ENCODE results near the gene TAF11L14.
"Not testable (repeated sequence)": the region's sequence is repeated elsewhere in the genome, so short reads cannot be mapped to it uniquely, and the experiment has no call there.

The TAF11L14 gene

DNA sequence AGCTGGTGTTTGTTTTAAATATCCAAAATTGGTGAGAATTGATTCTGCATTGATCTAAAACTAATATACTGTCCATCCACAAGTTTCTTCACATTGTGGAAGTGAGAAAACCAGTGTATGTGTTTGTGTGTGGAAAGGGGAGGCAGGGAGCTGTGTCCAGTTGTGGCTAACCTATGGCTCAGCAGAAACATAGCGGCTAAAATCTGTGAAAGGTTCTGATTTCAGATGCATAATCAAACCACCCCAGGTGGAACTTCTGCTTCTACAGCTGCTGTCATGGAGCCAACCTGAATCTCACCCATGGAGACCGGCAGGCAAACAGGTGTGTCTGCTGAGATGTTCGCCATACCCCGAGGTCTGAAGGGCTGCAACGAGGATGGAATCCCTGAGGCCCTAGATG, at the start of gene TAF11L14:
Gene TAF11L14 (plus strand): TSS at position 301 of the 400 bp plus-strand sequence.
- no peak for DNase-seq (ENCODE audit: low read depth)

DNA sequence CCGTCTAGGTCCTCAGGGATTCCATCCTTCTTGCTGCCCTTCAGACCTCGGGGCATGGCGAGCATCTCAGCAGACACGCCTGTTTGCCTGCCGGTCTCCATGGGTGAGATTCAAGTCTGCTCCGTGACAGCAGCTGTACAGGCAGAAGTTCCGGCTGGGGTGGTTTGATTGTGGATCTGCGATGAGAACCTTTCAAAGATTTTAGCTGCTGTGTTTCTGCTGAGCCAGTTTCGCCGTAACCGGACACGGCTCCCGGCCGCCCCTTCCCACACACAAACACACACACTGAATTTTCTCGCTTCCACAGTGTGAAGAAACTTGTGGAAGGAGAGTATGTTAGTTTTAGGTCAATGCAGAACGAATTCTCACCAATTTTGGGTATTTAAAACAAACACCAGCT, 48.6 kb upstream of the TAF11L14 start, which contains the start of gene TAF11L7:
Gene TAF11L7 (minus strand): TSS at position 101 of the 400 bp plus-strand sequence.
- DNase-seq (ENCODE audit: low read depth), result not testable (repeated sequence)

DNA sequence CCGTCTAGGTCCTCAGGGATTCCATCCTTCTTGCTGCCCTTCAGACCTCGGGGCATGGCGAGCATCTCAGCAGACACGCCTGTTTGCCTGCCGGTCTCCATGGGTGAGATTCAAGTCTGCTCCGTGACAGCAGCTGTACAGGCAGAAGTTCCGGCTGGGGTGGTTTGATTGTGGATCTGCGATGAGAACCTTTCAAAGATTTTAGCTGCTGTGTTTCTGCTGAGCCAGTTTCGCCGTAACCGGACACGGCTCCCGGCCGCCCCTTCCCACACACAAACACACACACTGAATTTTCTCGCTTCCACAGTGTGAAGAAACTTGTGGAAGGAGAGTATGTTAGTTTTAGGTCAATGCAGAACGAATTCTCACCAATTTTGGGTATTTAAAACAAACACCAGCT, 43.4 kb upstream of the TAF11L14 start, which contains the start of gene TAF11L8:
Gene TAF11L8 (minus strand): TSS at position 101 of the 400 bp plus-strand sequence.
- not testable (repeated sequence) for DNase-seq (ENCODE audit: low read depth)

DNA sequence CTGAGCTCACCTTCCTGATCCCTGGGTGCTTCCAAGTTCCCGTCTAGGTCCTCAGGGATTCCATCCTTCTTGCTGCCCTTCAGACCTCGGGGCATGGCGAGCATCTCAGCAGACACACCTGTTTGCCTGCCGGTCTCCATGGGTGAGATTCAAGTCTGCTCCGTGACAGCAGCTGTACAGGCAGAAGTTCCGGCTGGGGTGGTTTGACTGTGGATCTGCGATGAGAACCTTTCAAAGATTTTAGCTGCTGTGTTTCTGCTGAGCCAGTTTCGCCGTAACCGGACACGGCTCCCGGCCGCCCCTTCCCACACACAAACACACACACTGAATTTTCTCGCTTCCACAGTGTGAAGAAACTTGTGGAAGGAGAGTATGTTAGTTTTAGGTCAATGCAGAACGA, 40.0 kb upstream of the TAF11L14 start, which contains the start of gene TAF11L9:
Gene TAF11L9 (minus strand): TSS at position 140 of the 400 bp plus-strand sequence.
- DNase-seq (ENCODE audit: low read depth), result not testable (repeated sequence)

DNA sequence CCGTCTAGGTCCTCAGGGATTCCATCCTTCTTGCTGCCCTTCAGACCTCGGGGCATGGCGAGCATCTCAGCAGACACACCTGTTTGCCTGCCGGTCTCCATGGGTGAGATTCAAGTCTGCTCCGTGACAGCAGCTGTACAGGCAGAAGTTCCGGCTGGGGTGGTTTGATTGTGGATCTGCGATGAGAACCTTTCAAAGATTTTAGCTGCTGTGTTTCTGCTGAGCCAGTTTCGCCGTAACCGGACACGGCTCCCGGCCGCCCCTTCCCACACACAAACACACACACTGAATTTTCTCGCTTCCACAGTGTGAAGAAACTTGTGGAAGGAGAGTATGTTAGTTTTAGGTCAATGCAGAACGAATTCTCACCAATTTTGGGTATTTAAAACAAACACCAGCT, 36.5 kb upstream of the TAF11L14 start, which contains the start of gene TAF11L10:
Gene TAF11L10 (minus strand): TSS at position 101 of the 400 bp plus-strand sequence.
- not testable (repeated sequence) for DNase-seq (ENCODE audit: low read depth)

DNA sequence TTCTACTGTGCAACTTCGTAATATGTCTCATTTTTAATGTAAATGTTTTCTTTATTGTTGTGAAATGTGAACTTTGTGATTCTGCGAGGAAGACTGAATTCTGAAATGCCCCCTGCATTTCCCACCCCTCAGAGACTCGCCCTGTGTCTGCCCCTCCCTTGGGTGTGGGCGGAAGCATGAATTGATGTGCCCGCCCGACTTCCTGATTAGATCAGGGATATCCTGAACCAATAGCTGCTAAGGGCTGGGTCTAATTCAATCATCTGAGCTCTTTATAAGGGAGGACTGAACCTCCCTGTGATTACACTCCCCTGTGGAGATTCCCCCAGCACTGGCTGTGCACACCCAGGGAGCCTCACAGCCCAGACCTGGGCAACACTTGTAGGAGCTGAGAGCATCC, 30.4 kb upstream of the TAF11L14 start, which contains the start of gene TAF11L11:
Gene TAF11L11 (plus strand): TSS at position 304 of the 400 bp plus-strand sequence.
- DNase-seq (ENCODE audit: low read depth), result not testable (repeated sequence)

DNA sequence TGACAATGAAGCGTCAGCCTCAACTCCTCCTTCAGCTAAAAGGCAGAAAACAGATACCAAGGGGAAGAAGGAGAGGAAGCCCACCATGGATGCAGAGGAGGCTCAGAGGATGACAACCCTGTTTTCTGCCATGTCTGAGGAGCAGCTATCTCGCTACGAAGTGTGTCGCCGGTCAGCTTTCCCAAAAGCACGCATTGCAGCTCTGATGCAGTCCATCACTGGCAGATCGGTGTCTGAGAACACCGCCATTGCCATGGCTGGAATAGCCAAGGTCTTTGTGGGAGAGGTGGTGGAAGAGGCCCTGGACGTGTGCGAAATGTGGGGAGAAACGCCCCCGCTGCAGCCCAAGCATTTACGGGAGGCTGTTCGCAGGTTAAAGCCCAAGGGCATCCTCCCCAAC, 29.3 kb upstream of the TAF11L14 start:
- no peak for DNase-seq (ENCODE audit: low read depth)

DNA sequence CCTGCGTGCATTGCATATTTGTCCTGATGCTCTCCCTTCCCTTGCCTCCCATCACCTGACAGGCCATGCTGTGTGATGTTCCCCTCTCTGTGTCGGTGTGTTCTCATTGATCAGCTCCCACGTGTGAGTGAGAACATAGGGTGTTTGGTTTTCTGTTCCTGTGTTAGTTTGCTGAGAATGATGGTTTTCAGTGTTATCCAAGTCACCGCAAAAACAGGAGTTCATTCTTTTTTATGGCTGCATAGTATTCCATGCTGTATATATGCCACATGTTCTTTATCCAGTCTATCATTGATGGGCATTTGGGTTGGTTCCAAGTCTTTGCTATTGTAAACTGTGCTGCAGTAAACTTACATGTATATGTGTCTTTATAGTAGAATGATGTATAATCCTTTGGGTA, 26.8 kb upstream of the TAF11L14 start:
- DNase-seq (ENCODE audit: low read depth), result not testable (repeated sequence)

DNA sequence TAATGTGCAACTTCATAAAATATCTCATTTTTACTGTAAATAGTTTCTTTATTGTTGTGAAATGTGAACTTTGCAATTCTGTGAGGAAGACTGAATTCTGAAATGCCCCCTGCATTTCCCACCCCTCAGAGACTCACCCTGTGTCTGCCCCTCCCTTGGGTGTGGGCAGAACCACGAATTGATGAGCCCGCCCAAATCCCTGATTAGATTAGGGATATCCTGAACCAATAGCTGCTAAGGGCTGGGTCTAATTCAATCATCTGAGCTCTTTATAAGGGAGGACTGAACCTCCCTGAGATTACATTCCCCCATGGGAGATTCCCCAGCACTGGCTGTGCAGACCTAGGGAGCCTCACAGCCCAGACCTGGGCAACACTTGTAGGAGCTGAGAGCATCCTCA, 24.2 kb upstream of the TAF11L14 start, which contains the start of gene TAF11L12:
Gene TAF11L12 (plus strand): TSS at position 301 of the 400 bp plus-strand sequence.
- not testable (repeated sequence) for DNase-seq (ENCODE audit: low read depth)

DNA sequence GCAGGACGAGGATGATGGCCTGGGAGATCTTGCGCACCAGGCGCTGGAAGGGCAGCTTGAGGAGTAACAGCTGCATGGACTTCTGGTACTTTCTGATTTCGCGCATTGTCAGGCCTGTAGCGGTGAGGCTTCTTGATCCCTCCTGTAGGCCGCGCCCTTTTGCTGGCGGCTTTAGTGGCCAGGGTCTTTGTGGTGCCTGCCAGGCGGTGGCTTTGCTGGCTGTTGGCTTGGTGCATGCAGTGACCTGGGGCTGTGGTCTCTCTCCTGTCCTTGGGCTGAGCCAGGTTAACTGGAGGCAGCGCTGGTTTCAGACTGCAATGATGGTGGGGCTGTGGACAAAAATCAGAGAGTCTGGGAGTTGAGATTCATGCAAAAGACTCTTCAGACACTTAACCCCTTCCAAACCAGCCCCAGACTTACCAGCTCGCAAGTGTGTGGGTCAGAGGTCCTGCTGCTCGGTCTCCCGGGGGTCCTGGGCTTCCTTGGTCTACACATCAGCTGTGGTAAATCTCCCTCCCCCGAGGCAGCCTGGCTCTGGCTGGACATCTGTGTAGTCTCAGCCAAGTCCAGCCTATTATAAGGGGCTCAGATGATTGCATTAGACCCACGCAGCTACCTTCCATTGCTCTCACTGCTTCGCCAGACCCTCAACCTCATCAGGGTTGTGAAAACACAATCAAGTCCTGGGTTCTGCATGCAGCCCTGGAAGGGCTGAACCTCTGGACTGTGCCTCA, 19.2 kb upstream of the TAF11L14 start:
- DNase-seq (ENCODE audit: low read depth), result no peak

DNA sequence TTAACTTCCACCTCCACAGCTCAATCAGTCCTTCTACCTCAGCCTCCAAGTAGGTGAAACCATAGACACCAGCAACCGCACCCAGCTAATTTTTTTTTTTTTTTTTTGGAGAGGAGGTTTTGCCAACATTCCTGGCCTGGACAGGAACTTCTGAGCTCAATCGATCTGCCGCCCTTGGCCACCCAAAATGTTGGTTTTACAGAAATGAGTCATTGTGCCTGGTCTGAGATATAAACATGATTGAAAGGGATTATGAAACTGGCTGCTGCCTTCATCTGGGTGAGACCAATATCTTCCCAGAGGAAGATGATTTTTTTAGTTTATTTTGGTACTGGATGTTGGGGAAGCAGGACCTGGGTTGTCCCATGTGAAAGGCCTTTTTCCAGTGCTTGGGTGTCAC, 14.9 kb upstream of the TAF11L14 start:
- DNase-seq (ENCODE audit: low read depth), result no peak

DNA sequence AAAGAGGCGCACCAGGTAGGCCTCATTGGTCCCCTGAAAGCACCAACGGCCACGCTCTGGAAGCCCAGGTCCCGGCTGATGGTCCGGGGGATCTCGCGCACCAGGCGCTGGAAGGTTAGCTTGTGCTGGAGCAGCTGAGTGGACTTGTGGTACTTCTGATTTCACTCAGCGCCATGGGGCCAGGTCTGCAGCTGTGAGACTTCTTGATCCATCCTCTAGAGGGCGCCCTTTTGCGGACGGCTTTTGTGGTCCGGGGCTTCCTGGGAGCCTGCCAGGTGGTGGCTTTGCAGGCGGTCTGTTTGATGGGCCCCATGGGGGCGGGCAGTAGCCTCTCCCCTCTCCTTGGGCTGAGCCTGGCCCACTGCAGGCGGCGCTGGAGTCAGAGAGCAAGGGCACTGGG, 13.6 kb upstream of the TAF11L14 start:
- no peak for DNase-seq (ENCODE audit: low read depth)

DNA sequence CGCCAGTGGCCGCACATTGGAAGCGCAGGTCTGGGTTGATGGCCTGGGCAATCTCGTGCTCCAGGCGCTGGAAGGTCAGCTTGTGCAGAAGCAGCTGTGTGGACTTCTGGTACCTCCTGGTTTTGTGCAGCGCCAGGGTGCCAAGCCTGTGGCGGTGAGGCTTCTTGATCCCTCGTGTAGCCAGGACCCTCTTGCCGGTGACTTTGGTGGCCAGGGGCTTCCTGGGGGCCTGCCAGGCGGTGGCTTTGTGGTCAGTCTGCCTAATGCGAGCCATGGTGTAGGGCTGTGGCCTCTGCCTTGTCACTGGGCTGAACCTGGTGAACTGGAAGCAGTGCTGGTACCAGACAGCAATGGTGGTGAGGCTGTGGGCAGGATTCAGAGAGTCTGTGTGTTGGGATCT, 8.6 kb upstream of the TAF11L14 start:
- no peak for DNase-seq (ENCODE audit: low read depth)

DNA sequence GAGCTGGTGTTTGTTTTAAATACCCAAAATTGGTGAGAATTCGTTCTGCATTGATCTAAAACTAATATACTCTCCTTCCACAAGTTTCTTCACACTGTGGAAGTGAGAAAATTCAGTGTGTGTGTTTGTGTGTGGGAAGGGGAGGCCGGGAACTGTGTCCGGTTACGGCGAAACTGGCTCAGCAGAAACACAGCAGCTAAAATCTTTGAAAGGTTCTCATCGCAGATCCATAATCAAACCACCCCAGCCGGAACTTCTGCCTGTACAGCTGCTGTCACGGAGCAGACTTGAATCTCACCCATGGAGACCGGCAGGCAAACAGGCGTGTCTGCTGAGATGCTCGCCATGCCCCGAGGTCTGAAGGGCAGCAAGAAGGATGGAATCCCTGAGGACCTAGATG, 2.5 kb upstream of the TAF11L14 start, which contains the start of gene TAF11L13:
Gene TAF11L13 (plus strand): TSS at position 301 of the 400 bp plus-strand sequence.
- not testable (repeated sequence) for DNase-seq (ENCODE audit: low read depth)

DNA sequence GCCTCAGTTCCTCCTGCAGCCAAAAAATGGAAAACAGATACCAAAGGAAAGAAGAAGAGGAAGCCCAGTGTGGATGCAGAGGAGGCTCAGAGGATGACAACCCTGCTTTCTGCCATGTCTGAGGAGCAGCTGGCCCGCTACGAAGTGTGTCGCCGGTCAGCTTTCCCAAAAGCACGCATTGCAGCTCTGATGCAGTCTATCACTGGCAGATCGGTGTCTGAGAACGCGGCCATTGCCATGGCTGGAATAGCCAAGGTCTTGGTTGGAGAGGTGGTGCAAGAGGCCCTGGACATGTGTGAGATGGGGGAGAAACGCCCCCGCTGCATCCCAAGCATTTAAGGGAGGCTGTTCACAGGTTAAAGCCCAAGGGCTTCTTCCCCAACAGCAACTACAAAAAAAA, 15.0 kb downstream of the TAF11L14 start:
- not testable (repeated sequence) for DNase-seq (ENCODE audit: low read depth)

DNA sequence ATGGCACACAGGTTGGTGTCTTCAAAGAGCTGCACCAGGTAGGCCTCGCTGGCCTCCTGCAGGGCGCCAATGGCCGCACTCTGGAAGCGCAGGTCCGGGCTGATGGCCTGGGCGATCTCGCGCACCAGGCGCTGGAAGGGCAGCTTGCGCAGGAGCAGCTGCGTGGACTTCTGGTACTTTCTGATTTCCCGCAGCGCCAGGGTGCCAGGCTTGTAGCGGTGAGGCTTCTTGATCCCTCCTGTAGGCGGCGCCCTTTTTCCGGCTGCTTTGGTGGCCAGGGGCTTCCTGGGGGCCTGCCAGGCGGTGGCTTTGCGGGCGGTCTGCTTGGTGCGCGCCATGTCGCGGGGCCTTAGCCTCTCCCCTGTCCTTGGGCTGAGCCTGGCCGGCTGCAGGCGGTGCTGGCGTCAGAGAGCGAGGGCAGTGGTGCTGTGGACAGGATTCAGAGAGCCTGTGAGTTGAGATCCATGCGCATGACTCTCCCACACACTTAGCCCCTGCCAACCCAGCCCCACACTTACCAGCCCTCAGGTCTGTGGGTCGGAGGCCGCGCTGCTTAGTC, 21.0 kb downstream of the TAF11L14 start:
- not testable (repeated sequence) for DNase-seq (ENCODE audit: low read depth)

DNA sequence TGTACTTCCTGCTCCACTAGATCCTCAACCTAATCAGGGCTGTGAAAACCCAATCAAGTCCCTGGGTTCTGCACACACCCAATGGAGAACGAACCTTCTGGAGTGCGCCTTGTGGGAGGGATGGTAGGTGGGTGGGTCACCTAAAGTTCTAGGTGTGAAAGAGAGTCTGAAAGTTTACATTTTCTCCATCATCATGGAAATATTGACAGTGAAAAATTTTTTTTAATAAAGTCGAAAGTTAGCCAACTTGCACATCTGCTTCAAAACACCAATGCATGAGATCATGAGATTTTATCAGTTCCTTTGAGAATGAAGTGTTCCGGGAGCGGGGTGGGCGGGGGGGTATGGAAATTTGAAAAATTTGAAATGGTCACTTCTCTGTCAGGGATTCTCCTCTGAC, 21.7 kb downstream of the TAF11L14 start:
- DNase-seq (ENCODE audit: low read depth), result no peak

DNA sequence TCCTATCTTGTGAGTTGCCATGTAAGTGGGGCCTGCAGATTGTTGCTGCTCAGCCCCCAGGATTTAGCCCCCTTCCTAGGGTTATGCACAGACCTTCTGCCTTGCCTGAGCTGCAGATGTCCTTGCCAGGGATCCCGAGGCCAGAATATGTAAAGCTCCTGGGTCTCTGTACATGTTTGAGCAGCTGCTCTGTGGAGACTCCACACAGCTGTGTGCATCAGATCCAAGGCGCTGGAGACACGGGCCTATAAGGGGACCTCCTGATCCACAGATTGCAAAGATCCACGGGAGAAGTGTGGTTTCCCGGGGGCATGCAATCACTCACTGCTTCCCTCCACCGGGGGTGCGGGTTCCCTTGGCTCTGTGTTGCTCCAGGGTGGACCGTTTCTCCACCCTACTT, 28.9 kb downstream of the TAF11L14 start:
- DNase-seq (ENCODE audit: low read depth), result no peak

DNA sequence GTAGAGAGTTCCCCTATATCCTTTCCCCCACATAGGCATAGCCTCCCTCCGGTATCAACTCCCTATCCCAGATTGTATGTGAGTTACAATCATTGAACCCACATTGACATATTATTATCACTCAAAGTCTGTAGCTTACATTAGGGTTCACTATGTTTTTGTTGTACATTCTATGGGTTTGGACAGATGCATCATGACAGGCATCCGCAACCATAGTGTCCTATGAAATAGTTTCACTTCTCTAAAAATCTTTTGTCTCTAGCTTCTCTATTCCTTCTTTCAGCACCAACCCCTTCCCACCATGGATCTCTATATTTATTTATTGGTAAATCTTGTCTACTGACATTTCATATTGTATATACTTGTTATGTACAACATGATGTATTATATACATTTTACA, 31.6 kb downstream of the TAF11L14 start:
- DNase-seq (ENCODE audit: low read depth), result no peak

DNA sequence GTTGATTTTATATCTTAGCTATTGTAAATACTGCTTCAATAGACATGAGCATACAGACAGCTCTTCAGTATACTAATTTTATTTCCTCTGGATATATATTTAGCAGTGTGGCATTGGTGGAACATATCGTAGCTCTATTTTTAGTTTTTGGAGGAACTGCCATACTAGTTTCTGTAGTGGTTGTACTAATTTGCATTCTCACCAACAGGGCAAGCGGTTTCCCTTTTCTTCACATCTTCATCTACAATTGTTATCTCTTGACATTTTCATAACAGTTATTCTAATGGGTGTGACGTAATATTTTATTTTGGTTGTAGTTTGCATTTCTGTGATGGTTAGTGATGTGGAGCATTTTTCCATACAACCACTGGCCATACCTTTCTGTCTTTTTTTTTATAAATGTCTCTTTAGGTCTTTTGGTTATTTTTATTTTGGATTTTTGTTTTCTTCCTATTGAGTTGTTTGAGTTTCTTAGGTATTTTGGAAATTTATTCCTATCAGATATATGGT, 32.5 kb downstream of the TAF11L14 start:
- DNase-seq (ENCODE audit: low read depth), result no peak

DNA sequence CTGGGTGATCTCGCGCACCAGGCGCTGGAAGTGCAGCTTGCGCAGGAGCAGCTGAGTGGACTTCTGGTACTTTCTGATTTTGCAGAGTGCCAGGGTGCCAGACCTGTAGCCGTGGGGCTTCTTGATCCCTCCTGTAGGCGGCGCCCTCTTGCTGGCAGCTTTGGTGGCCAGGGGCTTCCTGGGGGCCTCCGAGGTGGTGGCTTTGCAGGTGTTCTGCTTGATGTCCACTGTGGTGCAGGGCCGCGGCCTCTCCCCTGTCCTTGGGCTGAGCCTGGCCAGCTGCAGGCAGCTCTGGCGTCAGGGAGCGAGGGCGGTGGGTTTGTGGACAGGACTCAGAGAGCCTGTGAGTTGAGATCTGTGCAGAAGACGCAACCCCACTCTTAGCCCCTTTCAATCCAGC, 36.1 kb downstream of the TAF11L14 start:
- DNase-seq (ENCODE audit: low read depth), result no peak

DNA sequence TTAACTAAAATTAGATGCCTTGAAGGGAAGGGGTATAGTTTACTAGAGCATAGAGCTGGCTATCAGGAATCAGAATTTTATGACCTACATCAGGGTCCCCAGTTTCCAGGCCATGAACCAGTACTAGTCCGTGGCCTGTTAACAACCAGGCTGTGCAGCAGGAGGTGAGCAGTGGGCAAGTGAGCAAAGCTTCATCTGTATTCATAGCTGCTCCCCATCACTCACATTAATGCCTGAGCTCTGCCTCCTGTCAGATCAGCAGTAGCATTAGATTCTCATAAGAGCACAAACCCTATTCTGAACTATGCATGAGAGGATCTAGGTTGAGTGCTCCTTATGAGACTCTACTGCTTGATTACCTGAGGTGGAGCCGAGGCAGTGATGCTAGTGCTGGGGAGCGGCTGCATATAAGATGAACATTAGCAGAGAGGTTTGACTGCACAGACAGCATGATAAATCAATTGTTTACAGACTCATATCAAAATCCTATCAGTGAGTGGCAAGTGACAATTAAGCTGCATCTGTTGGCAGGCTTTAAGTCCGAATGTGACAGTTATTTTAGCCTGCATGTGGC, 44.6 kb downstream of the TAF11L14 start:
- DNase-seq (ENCODE audit: low read depth), result no peak
